WTC11 (cell line): ENCODE data around the gene RUNX1. TPM values are rescaled to one million over a fixed set of nuclear protein-coding genes. Genes with fewer than 3 reads are reported as not detected.
A peak's percentile ranks its signal among the peaks of the same experiment; 100 is the strongest.

ENCODE experiments used
- ATAC-seq: fragments of 200-7000 bp; cut with Tn5 transposase; 2 replicates; pipeline ENCODE4 v1.10.0; 2021; ENCODE audit warnings: mild to moderate bottlenecking, moderate library complexity
- CTCF ChIA-PET: fragments of 300-600 bp; sonication (Branson Sonifier 250); formaldehyde crosslinking; loops from one replicate; lab custom pipeline; 2021; ENCODE audit warnings: antibody characterized with exemption; lab: Charles Lee
- POLR2A ChIA-PET: fragments of 350-600 bp; sonication (Branson Sonifier 250); formaldehyde crosslinking; loops from one replicate; lab custom pipeline; 2021; ENCODE audit warnings: antibody characterized with exemption; lab: Charles Lee
- DNase-seq: peaks from one replicate; pipeline ENCODE4 v3.0.0; 2021; ENCODE audit warnings: low spot score
- H3K27ac Mint-ChIP-seq: 2 replicates; pipeline ENCODE4 v1.8.0; 2021; ENCODE audit warnings: mixed read lengths
- H3K27me3 Mint-ChIP-seq: 2 replicates; pipeline ENCODE4 v1.8.0; 2021; ENCODE audit warnings: low read depth, mild to moderate bottlenecking, moderate library complexity, mixed read lengths
- H3K36me3 Mint-ChIP-seq: 2 replicates; pipeline ENCODE4 v1.8.0; 2021; ENCODE audit warnings: mixed read lengths
- H3K4me1 Mint-ChIP-seq: 2 replicates; pipeline ENCODE4 v1.8.0; 2022; ENCODE audit warnings: mixed read lengths
- H3K4me3 Mint-ChIP-seq: 2 replicates; pipeline ENCODE4 v1.8.0; 2021; ENCODE audit warnings: mild to moderate bottlenecking, moderate library complexity, mixed read lengths
- H3K9me3 Mint-ChIP-seq: 2 replicates; pipeline ENCODE4 v1.8.0; 2021; ENCODE audit warnings: mixed read lengths
- ATF6 ChIP-seq: sonication (generic); formaldehyde crosslinking; IDR thresholded peaks from 2 replicates; pipeline ENCODE4 v1.8.1; 2023; ENCODE audit warnings: mild to moderate bottlenecking, missing genetic modification reagents
- E2F1 ChIP-seq: sonication (generic); formaldehyde crosslinking; IDR thresholded peaks from 2 replicates; pipeline ENCODE4 v1.8.0; 2022; ENCODE audit warnings: mild to moderate bottlenecking, missing genetic modification reagents
- E2F4 ChIP-seq: sonication (generic); formaldehyde crosslinking; IDR thresholded peaks from 2 replicates; pipeline ENCODE4 v1.8.1; 2022; ENCODE audit warnings: low read depth, mild to moderate bottlenecking, moderate library complexity, missing genetic modification reagents, borderline replicate concordance
- ETV6 ChIP-seq: sonication (generic); formaldehyde crosslinking; IDR thresholded peaks from 2 replicates; pipeline ENCODE4 v1.8.1; 2022; ENCODE audit warnings: mild to moderate bottlenecking, missing genetic modification reagents
- FOXP1 ChIP-seq: sonication (generic); formaldehyde crosslinking; IDR thresholded peaks from 2 replicates; pipeline ENCODE4 v1.8.0; 2022; ENCODE audit warnings: missing genetic modification reagents, mild to moderate bottlenecking, moderate library complexity, borderline replicate concordance
- HMGXB4 ChIP-seq: sonication (generic); formaldehyde crosslinking; IDR thresholded peaks from 2 replicates; pipeline ENCODE4 v1.8.1; 2023; ENCODE audit warnings: mild to moderate bottlenecking, moderate library complexity, missing genetic modification reagents
- KAT7 ChIP-seq: sonication (generic); formaldehyde crosslinking; IDR thresholded peaks from 2 replicates; pipeline ENCODE4 v1.8.1; 2023; ENCODE audit warnings: missing genetic modification reagents, mild to moderate bottlenecking, borderline replicate concordance
- NFATC4 ChIP-seq: fragments of 250-450 bp; sonication (Bioruptor Pico); IDR thresholded peaks from 2 replicates; pipeline ENCODE4 v1.9.0; 2021; ENCODE audit warnings: mild to moderate bottlenecking
- NR2C2 ChIP-seq: sonication (generic); formaldehyde crosslinking; IDR thresholded peaks from 2 replicates; pipeline ENCODE4 v1.8.0; 2022; ENCODE audit warnings: mild to moderate bottlenecking, missing genetic modification reagents
- SMAD3 ChIP-seq: sonication (generic); formaldehyde crosslinking; IDR thresholded peaks from 2 replicates; pipeline ENCODE4 v1.8.0; 2022; ENCODE audit warnings: missing genetic modification reagents, mild to moderate bottlenecking, borderline replicate concordance
- SMAD4 ChIP-seq: sonication (generic); formaldehyde crosslinking; IDR thresholded peaks from 2 replicates; pipeline ENCODE4 v1.8.0; 2022; ENCODE audit warnings: mild to moderate bottlenecking, missing genetic modification reagents
- TEAD1 ChIP-seq: sonication (generic); formaldehyde crosslinking; IDR thresholded peaks from 2 replicates; pipeline ENCODE4 v1.8.0; 2022; ENCODE audit warnings: mild to moderate bottlenecking, missing genetic modification reagents
- ZBTB43 ChIP-seq: sonication (generic); formaldehyde crosslinking; IDR thresholded peaks from 2 replicates; pipeline ENCODE4 v1.8.1; 2023; ENCODE audit warnings: mild to moderate bottlenecking, missing genetic modification reagents
- ZNF396 ChIP-seq: fragments of 250-450 bp; sonication (Bioruptor Pico); IDR thresholded peaks from 2 replicates; pipeline ENCODE4 v1.8.0; 2021; ENCODE audit warnings: mild to moderate bottlenecking, moderate library complexity, borderline replicate concordance
- ZNF423 ChIP-seq: fragments of 250-450 bp; sonication (Bioruptor Pico); IDR thresholded peaks from 2 replicates; pipeline ENCODE4 v2.1.2; 2022; ENCODE audit warnings: mild to moderate bottlenecking, moderate library complexity
- ZNF671 ChIP-seq: fragments of 250-450 bp; sonication (Bioruptor Pico); IDR thresholded peaks from 2 replicates; pipeline ENCODE4 v1.8.0; 2021; ENCODE audit warnings: mild to moderate bottlenecking
- total RNA-seq: library from RNA; stranded (reverse); gene quantifications from 3 replicates; pipeline ENCODE4 v1.2.3, GENCODE V29; 2021
- TF ChIP-seq, protein P1 (sequence below): sonication (generic); formaldehyde crosslinking; IDR thresholded peaks from 2 replicates; pipeline ENCODE4 v1.8.1; 2022; ENCODE audit warnings: low read depth, missing genetic modification reagents, borderline replicate concordance
- TF ChIP-seq, protein P2 (sequence below): sonication (generic); formaldehyde crosslinking; IDR thresholded peaks from 2 replicates; pipeline ENCODE4 v1.8.0; 2022; ENCODE audit warnings: mild to moderate bottlenecking, missing genetic modification reagents
- TF ChIP-seq, protein P3 (sequence below): fragments of 250-450 bp; sonication (Bioruptor Pico); conservative IDR thresholded peaks from 2 replicates; pipeline ENCODE4 v1.9.0; 2021; ENCODE audit warnings: mild to moderate bottlenecking

The RUNX1 gene
- total RNA-seq, 1 experiment from 2014 or later = 2.2 TPM

- Mint-ChIP-seq H3K27me3 (peaks cover 4% of the 10 kb centered on the region), H3K4me3 (no peak overlapping the region), H3K36me3 (no peaks in the 10 kb centered on the region), H3K9me3 (no peaks in the 10 kb centered on the region), H3K27ac (no peak overlapping the region), H3K4me1 (peaks cover 21% of the 10 kb centered on the region)
- TF ChIP-seq SMAD3 (CRISPR knock-in tag) (no peak), NR2C2 (CRISPR knock-in tag) (no peak), FOXP1 (CRISPR knock-in tag) (no peak), SMAD4 (CRISPR knock-in tag) (no peak), ATF6 (CRISPR knock-in tag) (no peak)
- POLR2A ChIA-PET = no interaction called here
- no peak for ATAC-seq
- DNase-seq = no peak
- CTCF ChIA-PET = no interaction called here
Measured at GRCh38 chr21:35041881-35042280, 7.2 kb downstream of the RUNX1 start.

GRCh38 chr21:35041122-35041521, 8.0 kb downstream of the RUNX1 start:
- Mint-ChIP-seq H3K36me3 (no peaks in the 10 kb centered on the region), H3K9me3 (no peaks in the 10 kb centered on the region), H3K27ac (peak overlapping the region; percentile 17; the same call in 1 of the 2 replicates), H3K4me3 (no peak overlapping the region), H3K27me3 (peaks cover 4% of the 10 kb centered on the region)
- ATAC-seq (no peak), DNase-seq (no peak)
- POLR2A ChIA-PET = no interaction called here
- no peak for TF ChIP-seq ZNF671 (CRISPR knock-in tag)
- TF ChIP-seq NFATC4 (CRISPR knock-in tag) = no peak
- no peak for TF ChIP-seq SMAD3 (CRISPR knock-in tag)
- no peak for TF ChIP-seq ZNF396 (CRISPR knock-in tag)
- no peak for TF ChIP-seq E2F1 (CRISPR knock-in tag)
- TF ChIP-seq ZNF423 (CRISPR knock-in tag) = no peak
- TF ChIP-seq ZBTB43 (CRISPR knock-in tag) = no peak
- TF ChIP-seq, protein P1, sequence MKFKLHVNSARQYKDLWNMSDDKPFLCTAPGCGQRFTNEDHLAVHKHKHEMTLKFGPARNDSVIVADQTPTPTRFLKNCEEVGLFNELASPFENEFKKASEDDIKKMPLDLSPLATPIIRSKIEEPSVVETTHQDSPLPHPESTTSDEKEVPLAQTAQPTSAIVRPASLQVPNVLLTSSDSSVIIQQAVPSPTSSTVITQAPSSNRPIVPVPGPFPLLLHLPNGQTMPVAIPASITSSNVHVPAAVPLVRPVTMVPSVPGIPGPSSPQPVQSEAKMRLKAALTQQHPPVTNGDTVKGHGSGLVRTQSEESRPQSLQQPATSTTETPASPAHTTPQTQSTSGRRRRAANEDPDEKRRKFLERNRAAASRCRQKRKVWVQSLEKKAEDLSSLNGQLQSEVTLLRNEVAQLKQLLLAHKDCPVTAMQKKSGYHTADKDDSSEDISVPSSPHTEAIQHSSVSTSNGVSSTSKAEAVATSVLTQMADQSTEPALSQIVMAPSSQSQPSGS = no peak
- no peak for TF ChIP-seq ETV6 (CRISPR knock-in tag)
- TF ChIP-seq, all 79 proteins: peak for 0
- H3K4me1 Mint-ChIP-seq = peaks cover 19% of the 10 kb centered on the region
- CTCF ChIA-PET = interaction anchor here (0.9 to 1.2 kb wide), 2 partner anchors 151 to 296 kb away, joined by 3 to 4 read pairs; no protein-coding TSS in a partner anchor

GRCh38 chr21:35039595-35040289, 9.4 kb downstream of the RUNX1 start:
- peaks cover 19% of the 10 kb centered on the region for H3K4me1 Mint-ChIP-seq
- H3K4me3 Mint-ChIP-seq = no peak overlapping the region
- ATAC-seq (no peak), DNase-seq (no peak)
- H3K9me3 Mint-ChIP-seq = no peaks in the 10 kb centered on the region
- H3K27ac Mint-ChIP-seq = no peak overlapping the region
- CTCF ChIA-PET = interaction anchor here (0.6 to 1.2 kb wide), 2 partner anchors 150 to 245 kb away, joined by 4 read pairs; no protein-coding TSS in a partner anchor
- peaks cover 2% of the 10 kb centered on the region for H3K27me3 Mint-ChIP-seq
- H3K36me3 Mint-ChIP-seq = no peaks in the 10 kb centered on the region
- POLR2A ChIA-PET = no interaction called here
- TF ChIP-seq FOXP1 (CRISPR knock-in tag) (no peak), HMGXB4 (CRISPR knock-in tag) (no peak), KAT7 (CRISPR knock-in tag) (no peak), TEAD1 (no peak), E2F4 (no peak)
- TF ChIP-seq, protein P2, sequence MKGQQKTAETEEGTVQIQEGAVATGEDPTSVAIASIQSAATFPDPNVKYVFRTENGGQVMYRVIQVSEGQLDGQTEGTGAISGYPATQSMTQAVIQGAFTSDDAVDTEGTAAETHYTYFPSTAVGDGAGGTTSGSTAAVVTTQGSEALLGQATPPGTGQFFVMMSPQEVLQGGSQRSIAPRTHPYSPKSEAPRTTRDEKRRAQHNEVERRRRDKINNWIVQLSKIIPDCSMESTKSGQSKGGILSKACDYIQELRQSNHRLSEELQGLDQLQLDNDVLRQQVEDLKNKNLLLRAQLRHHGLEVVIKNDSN (CRISPR knock-in tag) = no peak
- TF ChIP-seq, protein P3, sequence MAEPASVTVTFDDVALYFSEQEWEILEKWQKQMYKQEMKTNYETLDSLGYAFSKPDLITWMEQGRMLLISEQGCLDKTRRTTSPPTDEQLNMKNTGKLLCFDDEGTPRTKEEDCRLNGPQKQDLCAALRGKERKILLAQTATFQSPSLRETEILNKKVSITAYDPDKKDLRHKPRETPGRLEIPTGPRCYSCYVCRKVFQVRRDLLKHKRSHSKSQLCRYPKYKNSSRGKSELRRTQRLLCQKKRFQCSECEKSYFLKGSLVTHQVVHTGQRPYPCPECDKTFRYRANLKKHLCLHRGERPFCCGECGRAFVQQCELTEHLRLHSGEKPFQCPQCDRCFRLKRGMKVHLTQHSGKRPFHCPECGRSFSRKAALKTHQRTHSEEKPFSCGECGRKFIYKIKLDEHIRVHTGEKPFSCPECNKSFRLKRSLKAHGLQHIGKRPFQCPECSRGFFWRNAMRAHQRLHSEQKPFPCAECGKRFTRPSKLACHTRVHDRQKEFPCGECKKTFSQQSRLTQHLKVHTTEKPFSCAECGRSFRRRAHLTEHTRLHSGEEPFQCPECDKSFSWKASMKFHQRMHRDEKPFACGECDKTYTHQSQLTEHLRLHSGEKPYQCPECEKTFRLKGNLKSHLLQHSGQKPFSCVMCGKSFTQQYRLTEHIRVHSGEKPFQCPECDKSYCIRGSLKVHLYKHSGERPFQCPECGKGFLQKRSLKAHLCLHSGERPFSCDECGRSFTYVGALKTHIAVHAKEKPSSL = no peak
